Fibroblast of gingiva (primary cell): ENCODE measurements around the gene QRFP.

ENCODE experiments used
- DNase-seq: peaks from one replicate; pipeline ENCODE4 v3.0.0-alpha.2; 2011; ENCODE audit warnings: low read depth

Gene QRFP

GRCh38 chr9:130933114-130934046 is 36.8 kb upstream of the QRFP start:
- no peak for DNase-seq

GRCh38 chr9:130932255-130933079 is 35.9 kb upstream of the QRFP start:
- no peak for DNase-seq

GRCh38 chr9:130931508-130932254 is 35.1 kb upstream of the QRFP start:
- DNase-seq: no peak

DNA sequence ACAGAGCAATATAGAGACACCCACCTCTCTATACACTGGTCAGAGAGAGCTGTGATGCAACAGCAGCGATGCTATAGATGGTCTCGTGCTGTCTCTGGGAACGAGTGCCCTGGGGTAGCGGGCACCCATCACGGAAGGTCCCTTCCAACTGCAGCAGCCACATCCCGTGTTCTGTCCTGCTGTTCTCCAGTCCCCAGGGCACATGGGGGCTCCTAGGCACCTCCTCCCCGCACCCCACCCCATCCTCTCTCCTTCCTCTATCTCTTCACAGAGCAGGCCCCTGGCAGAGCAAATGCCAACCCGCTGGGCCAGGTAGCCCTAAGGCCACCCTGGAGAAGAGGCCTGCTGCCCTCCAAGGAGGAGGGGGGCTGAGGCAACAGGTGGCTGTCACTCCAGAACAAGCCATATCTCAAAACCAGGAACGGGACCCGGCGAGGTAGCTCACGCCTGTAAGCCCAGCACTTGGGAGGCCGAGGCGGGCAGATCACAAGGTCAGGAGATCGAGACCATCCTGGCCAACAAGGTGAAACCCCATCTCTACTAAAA is 34.3 kb upstream of the QRFP start:
- no peak for DNase-seq

- no peak for DNase-seq
Observed at GRCh38 chr9:130930132-130930803, 33.7 kb upstream of the QRFP start.

- no peak for DNase-seq
Observed at GRCh38 chr9:130929571-130930038, 33.0 kb upstream of the QRFP start.

DNA sequence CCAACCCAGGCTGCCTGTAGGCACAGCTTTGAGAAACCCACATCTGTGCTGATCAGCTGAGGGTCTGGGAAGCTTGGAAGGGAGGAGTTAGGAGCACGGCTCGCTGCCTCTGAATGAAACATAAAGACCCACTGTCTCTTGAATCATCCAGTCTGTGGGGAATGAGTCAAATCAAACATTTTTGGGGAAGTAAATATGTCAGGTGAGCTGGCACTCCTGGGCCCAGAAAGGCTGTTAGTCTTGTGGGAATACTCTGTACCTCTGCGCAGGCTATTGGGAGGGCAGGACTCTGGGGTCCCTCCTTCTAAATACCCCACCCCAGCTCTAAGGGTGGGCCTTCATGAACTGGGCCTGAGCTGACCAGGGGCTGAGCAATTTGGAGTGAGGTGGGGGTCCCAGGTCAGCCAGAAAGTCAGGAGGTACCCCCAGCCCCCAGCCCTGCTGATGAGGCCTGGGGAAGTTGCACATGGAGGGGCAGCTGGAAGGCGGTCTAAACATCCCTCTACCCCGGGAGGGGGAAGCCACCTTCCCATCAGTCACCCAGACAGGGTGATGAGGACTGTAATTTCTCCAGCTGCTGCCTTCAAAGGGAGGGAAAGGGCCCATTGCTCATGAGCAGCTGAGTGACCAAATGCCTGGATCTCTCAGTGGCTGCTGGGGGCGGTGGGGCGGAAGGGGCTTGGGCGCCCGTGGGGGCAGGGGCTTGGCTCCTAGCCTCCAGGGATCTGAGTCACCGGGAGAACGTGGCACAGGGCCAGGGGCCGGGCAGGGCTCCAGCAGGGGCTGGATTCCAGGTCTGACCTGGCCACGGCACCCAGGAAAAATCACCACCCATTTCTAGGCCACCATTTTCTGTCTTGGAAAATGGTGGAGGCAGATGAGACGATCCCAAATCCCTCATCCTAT is 31.6 kb upstream of the QRFP start:
- DNase-seq: no peak

- DNase-seq: no peak
Observed at GRCh38 chr9:130927338-130927737, 30.7 kb upstream of the QRFP start.

GRCh38 chr9:130925050-130925678 is 28.6 kb upstream of the QRFP start:
- no peak for DNase-seq

- DNase-seq: no peak
Observed at GRCh38 chr9:130924448-130924788, 27.8 kb upstream of the QRFP start.

DNA sequence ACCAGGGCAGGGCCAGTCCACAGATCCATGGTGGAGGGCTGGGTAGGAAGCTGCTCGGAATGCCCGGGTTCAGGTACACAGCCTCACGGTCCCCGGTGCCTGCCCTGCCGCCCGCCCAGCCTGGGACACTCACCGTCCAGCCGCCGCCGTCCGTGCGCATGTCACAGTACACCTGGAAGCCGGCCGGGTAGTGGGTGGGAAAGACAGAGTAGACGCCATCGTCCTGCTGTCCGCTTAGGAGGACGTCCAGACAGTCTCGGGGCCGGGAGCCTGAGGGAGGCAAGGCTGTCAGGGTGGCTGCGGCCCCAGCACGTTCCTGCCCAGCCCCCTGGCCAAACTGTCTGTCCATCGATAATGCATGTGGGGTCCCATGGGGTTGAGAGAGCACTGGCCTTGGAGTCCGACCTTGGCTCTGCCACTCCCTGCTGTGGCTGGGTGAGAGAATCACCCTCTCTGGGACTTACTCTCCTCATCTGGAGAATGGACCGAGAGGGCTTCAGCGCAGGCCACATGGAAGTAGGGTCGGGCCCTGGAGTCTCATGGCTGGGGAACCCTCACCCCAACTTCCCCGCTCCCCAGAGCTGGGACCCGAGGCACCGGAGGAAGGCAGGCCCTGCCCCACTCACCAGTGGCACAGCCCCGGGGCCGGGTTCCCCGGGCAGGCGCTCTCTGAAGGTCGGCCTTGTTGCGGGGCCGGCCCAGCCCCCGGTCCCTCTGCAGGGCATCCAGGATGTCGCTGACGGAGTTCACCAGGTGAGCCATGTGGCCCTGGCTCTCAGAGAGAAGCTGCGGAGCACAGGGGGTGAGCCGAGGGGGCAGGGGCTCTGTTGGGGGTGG is 27.2 kb upstream of the QRFP start:
- no peak for DNase-seq

GRCh38 chr9:130922893-130923610 is 26.4 kb upstream of the QRFP start:
- no peak for DNase-seq

DNA sequence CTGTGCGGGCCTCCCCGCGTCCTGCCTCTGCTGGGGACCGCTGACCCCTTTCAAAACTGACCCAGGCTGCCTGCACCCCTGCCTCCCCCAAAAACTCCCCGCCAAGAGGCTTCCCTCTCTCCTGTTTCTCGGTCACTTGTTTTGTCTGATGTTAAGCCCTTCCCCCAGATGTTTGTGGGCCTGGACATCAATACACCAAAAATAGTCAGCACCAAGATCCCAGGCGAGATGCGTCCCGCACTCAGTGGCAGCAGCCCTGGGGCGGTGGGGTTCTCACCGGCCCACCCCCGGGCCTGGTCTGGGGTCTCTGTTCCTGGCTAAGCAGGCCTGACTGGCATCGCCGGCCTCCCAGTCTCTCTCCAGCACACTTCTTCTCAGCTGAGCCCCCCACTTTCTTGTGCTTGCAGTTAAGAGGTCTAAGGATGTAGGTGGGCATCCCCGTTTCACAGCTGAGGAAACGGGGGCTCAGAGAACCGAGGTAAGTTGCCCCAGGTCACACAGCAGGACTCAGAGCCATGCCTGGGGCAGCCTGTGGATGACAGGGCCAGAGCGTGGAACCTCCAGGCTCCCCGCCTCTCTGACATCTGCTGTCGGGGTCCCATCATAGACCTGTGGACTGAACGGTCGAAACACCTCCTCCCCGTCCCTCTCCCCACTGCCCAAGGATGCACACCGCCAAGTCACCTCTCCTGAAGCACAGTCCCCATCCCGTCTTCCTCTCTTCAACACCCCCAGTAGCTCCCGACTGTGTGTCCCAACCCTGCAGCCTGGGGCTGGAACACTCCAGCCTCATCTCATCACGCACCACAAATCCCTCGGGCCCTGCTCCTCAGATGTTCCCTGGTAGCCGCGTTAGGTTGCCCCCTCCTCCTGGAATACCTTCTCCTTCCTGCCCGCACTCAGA is 25.6 kb upstream of the QRFP start:
- DNase-seq: no peak

GRCh38 chr9:130921300-130921988 is 24.8 kb upstream of the QRFP start:
- no peak for DNase-seq

- DNase-seq: no peak
Observed at GRCh38 chr9:130920762-130921299, 24.2 kb upstream of the QRFP start.

GRCh38 chr9:130920233-130920632 is 23.6 kb upstream of the QRFP start:
- DNase-seq: no peak
